Testis (tissue), 2 donors: ENCODE data around the gene SPOP.

Source experiments
- CTCF ChIP-seq, 3 experiments: fragments of 450-650 bp in 2 of 3; fragments of 200-600 bp in 1 of 3; sonication (generic) in 1 of 3; IDR thresholded peaks; one replicate each; pipeline ENCODE4 v1.5.1; 2016 to 2019; ENCODE audit warnings: antibody characterized with exemption in 3 of 3, mild to moderate bottlenecking in 2 of 3, moderate library complexity in 1 of 3
- POLR2A ChIP-seq: fragments of 450-650 bp; IDR thresholded peaks from one replicate; pipeline ENCODE4 v1.6.1; 2017; ENCODE audit warnings: antibody characterized with exemption, mild to moderate bottlenecking, moderate library complexity

DNA sequence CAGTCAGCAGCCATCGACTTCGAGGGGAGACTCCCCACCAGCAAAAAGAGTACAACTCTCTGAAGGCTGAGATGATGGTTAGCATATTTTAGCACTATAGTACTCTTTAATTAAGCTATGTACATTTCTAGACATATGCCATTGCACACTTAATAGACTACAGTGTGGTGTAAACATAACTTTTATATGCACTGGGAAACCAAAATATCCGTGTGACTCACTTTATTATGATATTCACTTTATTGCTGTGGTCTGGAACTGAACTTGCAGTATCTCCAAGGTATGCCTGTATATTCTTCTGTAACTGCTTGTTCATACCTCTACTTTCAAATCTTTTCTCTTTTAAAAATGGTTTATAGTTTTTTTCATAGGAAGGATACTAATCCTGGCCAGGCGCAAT is 113.3 kb downstream of the SPOP start:
- TF ChIP-seq CTCF (IDR thresholded peaks at IDR 0.05) = no peak
- no peak for TF ChIP-seq POLR2A
